GM12891 (cell line): ENCODE results near the gene LAYN.

Source experiments
- DNase-seq: peaks from one replicate; pipeline ENCODE4 v3.0.0; 2011; ENCODE audit warnings: low spot score; ENCODE audit not compliant: insufficient read length
- FAIRE-seq: peaks from 2 replicates; lab custom pipeline; 2011; peaks lifted over from hg19 to GRCh38; lab: Jason Lieb, UNC
- PAX5 ChIP-seq: IDR thresholded peaks from 2 replicates; pipeline ENCODE4 v1.6.1; 2011; ENCODE audit warnings: low read length, moderate library complexity, mild to moderate bottlenecking; ENCODE audit not compliant: insufficient read depth, severe bottlenecking
- POLR2A ChIP-seq: IDR thresholded peaks from 2 replicates; pipeline ENCODE4 v1.6.1; 2011; ENCODE audit warnings: low read depth, low read length, control low read depth
- POLR2AphosphoS5 ChIP-seq: IDR thresholded peaks from 2 replicates; pipeline ENCODE4 v1.6.1; 2011; ENCODE audit warnings: low read depth, low read length, control low read depth
- POU2F2 ChIP-seq: IDR thresholded peaks from 2 replicates; pipeline ENCODE4 v1.6.1; 2011; ENCODE audit warnings: low read depth, mild to moderate bottlenecking, control low read depth, low read length, moderate library complexity
- SPI1 ChIP-seq: IDR thresholded peaks from 2 replicates; pipeline ENCODE4 v1.6.1; 2011; ENCODE audit warnings: low read depth, low read length, control low read depth
- TAF1 ChIP-seq: IDR thresholded peaks from 2 replicates; pipeline ENCODE4 v1.6.1; 2011; ENCODE audit warnings: low read depth, low read length, control low read depth

The LAYN gene

DNA sequence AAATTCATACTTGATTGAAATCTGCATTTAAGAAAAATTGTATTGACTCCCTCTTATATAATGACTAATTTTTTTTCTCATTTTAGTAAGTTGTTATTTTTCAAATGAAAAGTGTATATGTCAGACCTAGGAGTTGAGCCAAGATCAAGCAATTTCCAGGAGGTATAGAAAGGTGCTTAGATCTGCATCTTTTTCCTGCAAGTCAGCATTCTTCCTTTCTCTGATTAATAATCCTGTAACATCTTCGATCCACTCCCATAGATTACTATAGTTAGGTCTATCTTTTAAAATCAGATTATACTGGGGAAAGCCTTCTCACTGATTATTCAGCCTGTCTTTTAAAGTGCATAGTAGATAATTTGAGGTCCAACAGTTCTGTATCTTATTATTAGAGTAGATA lies 13.2 kb upstream of the LAYN start:
- DNase-seq (no peak), FAIRE-seq (no peak)
- no peak for TF ChIP-seq TAF1
- TF ChIP-seq POLR2AphosphoS5: no peak
- TF ChIP-seq PAX5: no peak
- TF ChIP-seq POLR2A: no peak
- no peak for TF ChIP-seq POU2F2
- no peak for TF ChIP-seq SPI1

DNA sequence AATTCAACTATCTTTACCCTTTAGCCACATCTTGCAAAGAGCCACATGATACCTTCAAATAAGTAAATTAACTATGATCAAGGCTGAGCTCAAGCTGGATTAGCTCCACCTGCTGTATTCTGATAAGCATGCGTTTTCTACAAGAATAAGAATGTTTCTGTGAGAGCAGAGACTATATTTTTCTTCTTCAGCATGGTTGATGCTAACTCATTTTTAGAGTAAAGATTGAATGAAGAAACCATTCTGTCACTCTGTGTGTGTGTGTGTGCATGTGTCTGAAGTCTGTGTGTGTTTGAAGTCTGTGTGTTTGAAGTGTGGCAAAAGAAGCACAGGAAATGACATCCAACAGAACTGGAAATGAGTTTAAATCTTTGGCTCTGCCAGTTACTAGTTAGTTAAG lies 12.0 kb upstream of the LAYN start:
- FAIRE-seq: no peak
- TF ChIP-seq POU2F2: no peak
- no peak for TF ChIP-seq TAF1
- DNase-seq: no peak

DNA sequence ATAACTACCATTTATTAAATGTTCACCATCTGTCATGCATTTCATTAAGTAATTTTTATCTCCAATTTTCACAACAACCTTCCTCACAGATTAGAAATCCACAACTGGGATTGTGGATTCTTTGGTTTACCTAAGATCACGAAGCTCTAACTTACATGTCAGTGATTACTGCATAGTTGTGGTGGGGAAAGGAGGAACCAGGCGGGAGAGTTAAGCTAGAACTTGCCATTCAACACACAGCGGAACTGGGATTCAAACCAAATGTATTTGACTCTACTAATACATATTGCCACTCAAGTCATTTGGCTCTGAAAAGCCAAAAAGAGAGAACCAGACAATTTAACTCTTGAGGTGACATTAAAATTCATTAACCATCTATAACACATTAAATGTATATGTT lies 10.4 kb upstream of the LAYN start:
- FAIRE-seq (peak; percentile 5), DNase-seq (no peak)
- TF ChIP-seq SPI1: no peak
- TF ChIP-seq POLR2A: no peak
- TF ChIP-seq TAF1: no peak
- TF ChIP-seq PAX5: no peak
- TF ChIP-seq POU2F2: no peak
- no peak for TF ChIP-seq POLR2AphosphoS5

DNA sequence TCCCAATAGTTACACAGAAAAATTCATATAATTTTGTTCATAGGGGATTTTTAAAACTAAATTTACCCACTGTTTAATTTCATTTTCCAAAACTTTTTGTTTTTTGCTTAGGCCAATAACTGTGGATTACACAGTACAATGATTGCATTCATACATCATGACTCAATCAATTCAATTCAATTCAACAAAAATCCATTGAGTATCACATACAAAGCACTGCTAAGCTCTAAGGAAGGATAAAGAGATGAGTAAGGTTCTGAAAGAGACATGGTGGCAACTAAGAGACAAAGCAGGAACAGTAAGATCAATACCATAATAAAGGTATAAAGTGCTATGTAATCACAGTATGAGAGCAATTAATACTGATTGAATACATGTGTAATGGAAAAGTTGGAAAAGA lies 9.4 kb upstream of the LAYN start:
- FAIRE-seq (no peak), DNase-seq (no peak)
- TF ChIP-seq POLR2AphosphoS5: no peak
- no peak for TF ChIP-seq POU2F2
- TF ChIP-seq TAF1: no peak
- TF ChIP-seq POLR2A: no peak
- TF ChIP-seq PAX5: no peak
- no peak for TF ChIP-seq SPI1

- peak; percentile 38 for FAIRE-seq
- no peak for DNase-seq
- TF ChIP-seq POLR2AphosphoS5: no peak
- TF ChIP-seq TAF1: no peak
- TF ChIP-seq SPI1: no peak
- no peak for TF ChIP-seq POLR2A
- no peak for TF ChIP-seq POU2F2
- TF ChIP-seq PAX5: no peak
Measured at GRCh38 chr11:111531687-111532364, 8.7 kb upstream of the LAYN start.

GRCh38 chr11:111532365-111532709 lies 8.2 kb upstream of the LAYN start:
- TF ChIP-seq PAX5 (no peak), POLR2A (no peak), POLR2AphosphoS5 (no peak), SPI1 (no peak)
- DNase-seq: no peak
- no peak for FAIRE-seq

DNA sequence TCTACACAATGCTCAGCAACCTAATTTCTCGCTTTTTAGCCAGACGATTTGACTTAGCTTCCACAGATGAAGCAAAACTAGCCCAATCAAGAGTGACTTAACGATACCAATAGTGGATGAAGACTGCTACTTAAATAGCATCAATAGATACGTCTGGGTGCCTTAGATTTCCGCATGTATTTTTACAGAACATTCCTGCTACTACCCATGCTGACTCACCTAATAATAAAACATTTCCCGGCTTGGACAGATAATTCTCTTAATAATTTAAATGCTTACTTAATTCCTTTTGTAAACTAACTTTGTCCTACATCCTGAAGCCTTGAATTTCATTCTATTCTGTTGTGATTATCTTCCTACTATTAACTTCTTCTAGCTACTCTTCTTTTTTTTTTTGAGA lies 5.2 kb upstream of the LAYN start:
- TF ChIP-seq PAX5 (no peak), TAF1 (no peak), POU2F2 (no peak)
- FAIRE-seq (no peak), DNase-seq (no peak)

- no peak for TF ChIP-seq POLR2A
- TF ChIP-seq PAX5: no peak
- no peak for TF ChIP-seq POLR2AphosphoS5
- no peak for TF ChIP-seq TAF1
- no peak for TF ChIP-seq SPI1
- no peak for TF ChIP-seq POU2F2
- FAIRE-seq (no peak), DNase-seq (no peak)
Measured at GRCh38 chr11:111537336-111537860, 3.1 kb upstream of the LAYN start.

DNA sequence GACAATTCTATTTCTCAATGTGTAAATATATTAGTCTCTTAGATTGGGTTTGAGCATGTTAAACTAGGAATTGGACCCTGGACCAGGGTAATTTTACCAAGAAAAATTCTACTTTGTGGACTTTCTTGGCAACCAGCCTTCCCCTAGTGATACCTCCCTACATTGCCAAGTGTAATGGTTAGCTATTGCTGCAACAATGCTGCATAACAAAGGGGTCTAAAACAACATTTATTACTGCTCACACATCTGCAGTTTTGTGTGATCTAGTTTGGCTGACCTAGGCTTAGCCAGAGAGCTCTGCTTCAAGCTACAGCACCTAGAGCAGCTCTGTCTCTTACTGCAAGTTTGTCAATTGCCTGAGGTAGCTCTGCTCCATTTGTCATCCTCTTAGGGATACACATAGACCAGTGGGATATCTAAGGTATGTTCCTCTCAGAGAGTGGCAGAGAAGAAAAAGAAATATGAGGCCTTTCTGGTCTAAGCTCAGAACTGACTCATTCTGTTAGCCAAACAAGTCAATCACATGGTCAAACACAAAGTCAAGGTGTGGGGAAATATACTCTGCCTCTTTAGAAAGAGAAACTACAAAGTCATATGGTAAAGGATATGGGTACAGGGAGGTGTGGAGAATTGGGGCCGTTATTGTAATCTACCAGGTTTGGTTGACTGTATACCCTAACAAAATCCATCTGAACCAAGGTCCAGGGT lies 2.0 kb upstream of the LAYN start:
- TF ChIP-seq POLR2AphosphoS5: no peak
- TF ChIP-seq SPI1: no peak
- TF ChIP-seq TAF1: no peak
- no peak for TF ChIP-seq POLR2A
- no peak for TF ChIP-seq PAX5
- no peak for TF ChIP-seq POU2F2
- DNase-seq (no peak), FAIRE-seq (peak; percentile 33)

GRCh38 chr11:111539426-111540113 lies 950 bp upstream of the LAYN start:
- peak; percentile 50 for FAIRE-seq
- TF ChIP-seq SPI1: no peak
- TF ChIP-seq POLR2AphosphoS5: no peak
- no peak for TF ChIP-seq POU2F2
- no peak for TF ChIP-seq TAF1
- no peak for TF ChIP-seq PAX5
- TF ChIP-seq POLR2A: no peak
- no peak for DNase-seq
